Measurements from ENCODE around the gene TFAM. TPM values are rescaled to one million over a fixed set of nuclear protein-coding genes. Genes with fewer than 3 reads are reported as not detected.

TFAM gene
- 100 to 1,000 TPM; 108 to 112 TPM for total RNA-seq

DNA sequence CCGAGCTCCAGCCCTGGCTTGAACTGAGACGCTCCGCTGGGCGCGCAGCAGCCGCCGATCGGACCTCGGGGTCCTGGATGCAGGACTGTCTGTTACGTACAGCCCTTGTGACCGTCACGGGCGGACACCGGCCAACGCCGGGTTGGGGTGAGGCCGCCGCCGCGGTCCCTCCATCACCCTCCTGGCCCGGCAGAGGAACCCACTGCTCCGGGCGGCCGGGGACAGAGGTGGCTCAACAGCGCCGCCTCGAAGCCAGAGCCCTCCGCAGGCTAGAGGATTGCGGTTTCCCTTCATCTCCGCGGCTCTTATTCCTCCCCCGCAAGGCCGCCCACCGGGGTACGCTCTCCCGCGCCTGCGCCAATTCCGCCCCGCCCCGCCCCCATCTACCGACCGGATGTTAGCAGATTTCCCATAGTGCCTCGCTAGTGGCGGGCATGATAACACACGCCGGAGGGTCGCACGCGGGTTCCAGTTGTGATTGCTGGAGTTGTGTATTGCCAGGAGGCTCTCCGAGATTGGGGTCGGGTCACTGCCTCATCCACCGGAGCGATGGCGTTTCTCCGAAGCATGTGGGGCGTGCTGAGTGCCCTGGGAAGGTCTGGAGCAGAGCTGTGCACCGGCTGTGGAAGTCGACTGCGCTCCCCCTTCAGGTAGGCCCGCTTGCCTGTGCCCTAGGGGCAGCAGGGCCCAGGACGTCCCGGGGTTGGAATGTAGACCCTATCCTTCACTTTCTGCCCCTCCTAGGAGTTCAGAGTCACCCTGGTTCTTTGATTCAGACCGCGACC is at the start of gene TFAM:
TFAM (plus strand) TSS at position 412 of the 785 bp plus-strand sequence; CDS start at position 550, 138 bp downstream.
- H3K27me3 Mint-ChIP-seq = no peaks in the 10 kb centered on the region
- ATAC-seq = peak; percentile 91
- ChIA-PET CTCF (interaction anchor here (0.7 to 2.6 kb wide), 22 partner anchors 8 to 207 kb away, joined by 3 to 14 read pairs (median 4); partner anchors contain the start of genes CISD1, IPMK and UBE2D1), POLR2A (interaction anchor here (0.7 to 1.0 kb wide), 2 partner anchors 52 to 117 kb away, joined by 3 read pairs; partner anchors contain the start of genes CISD1 and IPMK)
- H3K9me3 Mint-ChIP-seq (ENCODE audit: low read depth) = no peaks in the 10 kb centered on the region
- peak; percentile 98 for DNase-seq
- peak within 1 kb of the TSS; percentile 97 for H3K27ac Mint-ChIP-seq
- peaks cover 35% of the 10 kb centered on the region for H3K36me3 Mint-ChIP-seq (ENCODE audit: low read depth)
- H3K4me1 Mint-ChIP-seq = peaks cover 44% of the 10 kb centered on the region
- intact Hi-C loops (cut with DNase I, micrococcal nuclease) = loop anchor here (1.0 to 5.0 kb wide), 7 partner anchors 50 to 1522 kb away; partner anchors contain the start of genes CISD1 (in 2 of the 2), UBE2D1 (in 2 of the 2) and CCDC6 (in 1 of the 2)
- H3K4me3 Mint-ChIP-seq = peak within 1 kb of the TSS; percentile 100

DNA sequence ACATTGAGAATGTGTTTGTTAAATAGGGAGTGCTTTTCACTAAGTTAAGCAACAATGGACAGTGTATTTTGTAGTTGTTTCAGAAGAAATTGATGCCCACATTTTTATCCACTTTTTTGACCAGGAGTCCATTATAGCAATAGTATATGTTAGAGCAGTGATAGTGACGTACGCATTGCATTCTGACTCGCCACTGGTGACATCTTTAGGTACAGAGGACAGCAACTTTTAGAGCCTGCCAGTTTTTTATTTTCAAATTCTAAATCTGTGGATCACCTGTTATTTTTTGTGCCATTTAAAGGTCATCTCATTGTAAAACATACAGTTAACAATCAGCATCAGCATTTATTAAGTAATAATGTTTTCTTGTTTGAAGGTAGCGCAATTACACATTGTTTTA is 49.0 kb upstream of the TFAM start:
- intact Hi-C loops (cut with DNase I, micrococcal nuclease) = loop anchor here in 1 of 2 experiments (5.0 kb wide), 1 partner anchor 54 kb away; no protein-coding TSS in a partner anchor
- H3K4me3 Mint-ChIP-seq = peak overlapping the region; percentile 87
- POLR2A ChIA-PET = no interaction called here
- H3K36me3 Mint-ChIP-seq (ENCODE audit: low read depth) = peaks cover 10% of the 10 kb centered on the region
- CTCF ChIA-PET = interaction anchor here (0.8 to 1.0 kb wide), 2 partner anchors 36 to 49 kb away, joined by 3 to 4 read pairs; partner anchors contain the start of gene TFAM
- ATAC-seq (no peak), DNase-seq (no peak)
- H3K27me3 Mint-ChIP-seq = peaks cover 7% of the 10 kb centered on the region
- no peaks in the 10 kb centered on the region for H3K9me3 Mint-ChIP-seq (ENCODE audit: low read depth)
- H3K27ac Mint-ChIP-seq = no peak overlapping the region
- peaks cover 45% of the 10 kb centered on the region for H3K4me1 Mint-ChIP-seq

DNA sequence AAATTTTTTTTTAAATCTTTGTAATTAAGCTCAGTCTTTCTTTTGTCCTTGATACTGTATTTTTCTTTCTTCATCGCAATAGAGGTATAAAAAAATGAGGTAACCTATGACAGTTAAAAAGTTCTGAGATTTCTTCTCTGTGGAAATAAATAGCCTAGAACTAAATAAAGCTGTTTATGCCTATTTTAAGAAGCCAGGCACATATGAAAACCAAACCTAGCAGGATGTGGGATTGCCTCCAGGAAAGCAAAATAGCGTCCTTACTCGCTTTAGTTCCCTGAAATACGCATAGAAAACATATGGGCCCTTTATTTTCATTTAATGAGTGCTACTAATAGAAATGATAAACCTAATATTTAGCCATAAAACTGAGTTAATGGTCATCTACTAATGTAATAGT is 43.8 kb upstream of the TFAM start:
- intact Hi-C loops (cut with DNase I, micrococcal nuclease) = no loop called here
- Mint-ChIP-seq H3K27me3 (no peaks in the 10 kb centered on the region), H3K4me3 (no peak overlapping the region), H3K4me1 (peaks cover 41% of the 10 kb centered on the region), H3K36me3 (ENCODE audit: low read depth) (peaks cover 14% of the 10 kb centered on the region), H3K9me3 (ENCODE audit: low read depth) (no peaks in the 10 kb centered on the region), H3K27ac (no peak overlapping the region)
- DNase-seq (no peak), ATAC-seq (no peak)
- CTCF ChIA-PET = interaction anchor here (0.5 to 0.7 kb wide), 2 partner anchors 19 to 45 kb away, joined by 3 read pairs; no protein-coding TSS in a partner anchor
- POLR2A ChIA-PET = no interaction called here

DNA sequence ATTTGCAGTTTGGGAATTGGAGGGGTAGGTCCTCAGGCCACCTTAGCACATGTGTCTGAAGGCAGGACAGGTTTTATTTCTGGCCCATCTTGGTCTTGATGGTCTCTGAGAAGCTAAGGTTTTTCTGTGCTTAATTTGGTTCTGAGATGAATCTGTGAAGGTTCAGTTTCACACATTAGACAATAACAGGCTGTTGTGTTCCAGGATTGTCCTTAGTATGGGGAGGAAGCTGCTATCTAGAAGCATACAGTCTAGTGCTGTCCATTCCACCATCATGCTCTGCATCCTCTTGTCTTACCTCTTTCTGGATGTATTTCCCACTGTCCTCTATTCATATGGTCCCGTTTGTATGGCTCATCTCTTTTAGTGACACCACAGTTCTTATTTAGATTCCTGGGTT is 43.3 kb upstream of the TFAM start:
- intact Hi-C loops (cut with DNase I, micrococcal nuclease) = no loop called here
- ChIA-PET POLR2A (no interaction called here), CTCF (interaction anchor here (0.7 kb wide), 1 partner anchor 19 kb away, joined by 3 read pairs; no protein-coding TSS in a partner anchor)
- H3K27me3 Mint-ChIP-seq = no peaks in the 10 kb centered on the region
- ATAC-seq (no peak), DNase-seq (no peak)
- peaks cover 39% of the 10 kb centered on the region for H3K4me1 Mint-ChIP-seq
- no peak overlapping the region for H3K27ac Mint-ChIP-seq
- H3K4me3 Mint-ChIP-seq = no peak overlapping the region
- H3K36me3 Mint-ChIP-seq (ENCODE audit: low read depth) = peaks cover 16% of the 10 kb centered on the region
- no peaks in the 10 kb centered on the region for H3K9me3 Mint-ChIP-seq (ENCODE audit: low read depth)

DNA sequence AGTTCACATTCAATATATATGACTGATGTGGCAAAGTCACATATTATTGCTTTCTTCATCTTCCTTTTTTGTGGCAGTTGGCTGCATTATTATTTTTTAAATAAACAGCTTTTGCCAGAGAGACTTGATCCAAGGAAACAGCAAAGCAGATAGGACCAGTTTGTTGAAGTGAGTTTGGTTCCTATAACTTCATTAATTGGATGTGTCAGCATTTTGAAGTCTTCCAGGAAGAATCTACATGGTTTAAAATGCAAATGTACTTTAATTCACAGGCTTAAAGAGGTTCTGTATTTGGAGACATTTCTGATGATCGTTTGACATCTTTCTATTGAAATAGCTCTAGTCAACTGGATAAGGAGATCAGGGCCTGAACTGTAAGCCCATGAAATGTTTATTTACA is 37.2 kb upstream of the TFAM start:
- intact Hi-C loops (cut with DNase I, micrococcal nuclease) = no loop called here
- POLR2A ChIA-PET = no interaction called here

DNA sequence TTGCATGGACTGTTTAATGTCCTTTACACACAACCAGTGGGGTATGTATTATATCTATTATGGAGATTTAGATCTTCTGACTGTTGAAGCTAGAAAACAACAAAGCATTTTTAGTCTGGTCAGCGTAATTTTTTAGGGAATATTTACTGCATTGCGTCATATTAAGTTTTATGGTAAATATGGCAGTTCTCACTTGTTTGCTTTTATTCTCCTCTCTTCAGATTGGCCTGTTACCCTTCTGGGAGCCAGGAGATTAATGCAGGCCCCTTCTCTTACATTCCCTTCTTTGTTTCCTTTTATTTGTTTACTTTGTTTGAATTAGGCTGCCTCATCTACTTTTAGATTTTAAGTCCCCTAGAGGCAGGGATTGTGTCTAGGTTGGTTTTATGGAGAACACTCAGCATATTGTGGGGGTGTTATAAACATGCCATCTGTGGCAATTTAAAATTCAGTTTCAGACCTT is 36.6 kb upstream of the TFAM start:
- POLR2A ChIA-PET = no interaction called here
- Mint-ChIP-seq H3K9me3 (ENCODE audit: low read depth) (no peaks in the 10 kb centered on the region), H3K4me3 (no peak overlapping the region), H3K4me1 (peaks cover 23% of the 10 kb centered on the region), H3K27ac (no peak overlapping the region), H3K27me3 (no peaks in the 10 kb centered on the region), H3K36me3 (ENCODE audit: low read depth) (peaks cover 18% of the 10 kb centered on the region)
- no peak for DNase-seq
- intact Hi-C loops (cut with DNase I, micrococcal nuclease) = no loop called here
- ATAC-seq = no peak
- CTCF ChIA-PET = no interaction called here

More for the DNA sequence above, 37.2 kb upstream of the TFAM start:
- CTCF ChIA-PET = no interaction called here
- DNase-seq (no peak), ATAC-seq (no peak)
- H3K27ac Mint-ChIP-seq = no peak overlapping the region
- H3K9me3 Mint-ChIP-seq (ENCODE audit: low read depth) = no peaks in the 10 kb centered on the region
- no peaks in the 10 kb centered on the region for H3K27me3 Mint-ChIP-seq
- H3K4me3 Mint-ChIP-seq = no peak overlapping the region
- peaks cover 18% of the 10 kb centered on the region for H3K36me3 Mint-ChIP-seq (ENCODE audit: low read depth)
- H3K4me1 Mint-ChIP-seq = peaks cover 23% of the 10 kb centered on the region

DNA sequence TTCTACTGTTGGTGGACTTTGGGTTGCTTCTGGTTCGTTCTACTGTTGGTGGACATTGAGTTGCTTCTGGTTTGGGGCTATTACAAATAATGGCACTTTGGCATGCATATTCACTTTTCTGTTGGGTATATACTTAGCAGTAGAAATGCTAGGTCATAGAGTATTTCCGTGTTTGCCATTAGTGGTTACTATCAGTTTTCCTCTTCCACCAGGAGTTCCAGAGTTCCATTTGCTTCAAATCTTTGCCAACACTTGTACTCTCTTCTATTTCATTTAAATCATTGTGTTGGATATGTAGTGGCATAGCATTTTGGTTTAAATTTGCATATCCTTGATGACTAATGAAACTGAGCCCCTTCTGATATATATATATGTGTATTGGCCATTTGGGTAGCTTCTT is 35.2 kb upstream of the TFAM start:
- Mint-ChIP-seq H3K27me3 (no peaks in the 10 kb centered on the region), H3K27ac (no peak overlapping the region), H3K36me3 (ENCODE audit: low read depth) (peaks cover 18% of the 10 kb centered on the region), H3K4me1 (peaks cover 24% of the 10 kb centered on the region), H3K9me3 (ENCODE audit: low read depth) (no peaks in the 10 kb centered on the region), H3K4me3 (no peak overlapping the region)
- intact Hi-C loops (cut with DNase I, micrococcal nuclease) = no loop called here
- no peak for DNase-seq
- CTCF ChIA-PET = interaction anchor here (0.6 to 1.3 kb wide), 3 partner anchors 22 to 35 kb away, joined by 3 read pairs; partner anchors contain the start of gene TFAM
- POLR2A ChIA-PET = no interaction called here
- no peak for ATAC-seq

DNA sequence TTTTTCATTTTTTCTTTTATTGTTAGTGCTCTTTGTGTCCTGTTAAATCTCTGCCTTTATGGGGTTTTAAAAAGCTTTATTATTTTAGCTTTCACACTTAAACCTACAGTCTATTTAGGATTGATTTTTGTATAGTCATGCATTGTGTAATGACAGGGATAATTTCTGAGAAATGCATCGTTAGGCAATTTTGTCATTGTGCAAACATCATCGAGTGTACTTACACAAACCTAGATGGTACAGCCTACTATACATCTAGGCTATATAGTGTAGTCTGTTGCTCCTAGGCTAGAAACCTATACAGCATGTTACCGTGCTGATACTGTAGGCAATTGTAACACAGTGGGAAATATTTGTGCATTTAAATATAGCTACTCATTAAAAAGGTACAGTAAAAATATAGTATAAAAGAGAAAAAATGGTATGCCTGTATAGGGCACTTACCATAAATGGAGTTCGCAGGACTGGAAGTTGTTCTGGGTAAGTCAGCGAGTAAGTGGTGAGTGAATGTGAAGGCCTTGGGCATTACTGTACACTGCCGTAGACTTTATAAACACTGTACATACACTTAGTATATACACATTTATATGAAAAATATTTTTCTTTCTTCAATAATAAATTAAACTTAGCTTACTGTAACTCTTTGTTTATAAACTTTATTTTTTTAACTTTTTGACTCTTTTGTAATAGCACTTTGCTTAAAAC is 34.4 kb upstream of the TFAM start:
- no peak for DNase-seq
- Mint-ChIP-seq H3K4me1 (peaks cover 27% of the 10 kb centered on the region), H3K9me3 (ENCODE audit: low read depth) (no peaks in the 10 kb centered on the region), H3K27me3 (no peaks in the 10 kb centered on the region), H3K36me3 (ENCODE audit: low read depth) (peaks cover 14% of the 10 kb centered on the region), H3K27ac (no peak overlapping the region), H3K4me3 (no peak overlapping the region)
- ATAC-seq = no peak
- intact Hi-C loops (cut with DNase I, micrococcal nuclease) = no loop called here
- POLR2A ChIA-PET = no interaction called here
- CTCF ChIA-PET = interaction anchor here (0.6 to 1.3 kb wide), 3 partner anchors 21 to 276 kb away, joined by 3 read pairs; no protein-coding TSS in a partner anchor

DNA sequence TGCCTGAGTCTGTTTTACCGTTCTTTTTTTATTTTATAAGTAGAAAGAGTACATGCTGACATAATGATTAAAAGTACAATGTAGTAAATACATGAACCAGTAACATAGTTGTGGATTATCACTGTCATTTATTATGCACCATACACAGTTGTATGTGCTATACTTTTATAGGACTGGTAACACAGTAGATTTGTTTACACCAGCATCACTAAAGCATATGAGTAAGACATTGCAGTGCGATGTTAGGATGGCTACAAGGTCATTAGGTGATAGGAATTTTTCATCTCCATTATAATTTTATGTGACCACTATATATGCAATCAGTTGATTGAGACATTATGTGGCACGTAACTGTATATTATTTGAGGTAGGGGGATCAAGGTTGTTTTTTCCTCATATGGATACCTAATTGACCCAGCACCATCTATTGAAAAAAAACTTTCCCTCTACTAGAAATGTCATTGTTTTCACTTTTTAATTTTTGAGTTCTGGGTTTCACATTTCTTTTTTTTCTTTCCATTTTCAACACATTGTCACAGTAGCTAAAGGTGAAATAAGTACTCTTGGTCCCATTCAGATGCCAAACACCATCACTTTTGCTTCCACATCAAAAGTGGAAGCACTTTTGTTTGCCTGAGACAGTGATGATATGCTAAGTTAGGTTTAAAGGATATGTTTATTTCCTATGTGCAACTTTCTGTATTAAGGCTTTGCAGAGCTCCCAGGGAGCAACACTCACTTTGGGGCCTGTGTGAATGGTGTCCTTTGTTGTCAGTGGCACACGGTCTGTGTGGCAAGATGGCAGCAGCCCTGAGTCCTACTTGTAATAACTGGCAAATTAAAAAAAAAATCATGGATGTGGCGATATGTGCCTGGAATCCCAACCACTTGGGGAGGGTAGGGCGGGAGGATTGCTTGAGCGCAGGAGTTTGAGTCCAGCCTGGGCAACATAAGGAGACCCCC is 33.3 kb upstream of the TFAM start:
- peaks cover 26% of the 10 kb centered on the region for H3K4me1 Mint-ChIP-seq
- intact Hi-C loops (cut with DNase I, micrococcal nuclease) = no loop called here
- ChIA-PET CTCF (interaction anchor here (1.3 kb wide), 1 partner anchor 20 kb away, joined by 3 read pairs; no protein-coding TSS in a partner anchor), POLR2A (no interaction called here)
- peaks cover 8% of the 10 kb centered on the region for H3K36me3 Mint-ChIP-seq (ENCODE audit: low read depth)
- no peaks in the 10 kb centered on the region for H3K9me3 Mint-ChIP-seq (ENCODE audit: low read depth)
- no peak for DNase-seq
- ATAC-seq = no peak
- H3K27ac Mint-ChIP-seq = no peak overlapping the region
- no peak overlapping the region for H3K4me3 Mint-ChIP-seq
- H3K27me3 Mint-ChIP-seq = no peaks in the 10 kb centered on the region

DNA sequence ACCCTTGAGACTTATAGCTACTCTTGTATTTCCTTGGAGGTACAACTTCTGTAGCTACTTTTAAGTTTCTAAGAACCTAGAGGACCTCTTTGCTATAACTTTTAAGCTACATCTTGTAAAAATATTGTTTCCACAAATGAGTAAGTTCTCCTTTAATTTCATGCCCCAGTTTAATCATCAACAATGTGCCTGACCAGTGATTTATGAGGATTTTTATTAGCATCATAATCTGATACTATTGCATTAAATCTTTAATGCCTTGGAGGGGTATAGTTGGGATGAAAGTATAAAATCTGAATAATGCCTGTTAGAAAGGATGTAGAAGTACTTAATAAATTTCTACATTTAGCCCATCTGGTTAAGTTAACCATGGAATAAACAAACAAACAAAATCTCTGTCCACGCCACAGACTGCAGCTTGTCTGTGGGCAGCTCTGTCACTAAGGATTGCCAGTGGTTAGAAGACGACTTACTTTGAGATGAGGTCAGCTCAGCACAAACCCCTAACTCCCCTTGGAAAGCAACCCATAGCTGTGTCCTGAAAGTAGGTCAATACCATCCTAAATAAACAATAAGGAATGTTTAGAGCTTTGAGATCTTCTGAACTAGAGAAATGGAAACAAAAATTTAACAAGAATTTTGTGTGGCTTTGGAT is 32.1 kb upstream of the TFAM start:
- Mint-ChIP-seq H3K27ac (no peak overlapping the region), H3K9me3 (ENCODE audit: low read depth) (no peaks in the 10 kb centered on the region), H3K4me3 (no peak overlapping the region), H3K4me1 (peaks cover 29% of the 10 kb centered on the region), H3K27me3 (no peaks in the 10 kb centered on the region), H3K36me3 (ENCODE audit: low read depth) (peaks cover 5% of the 10 kb centered on the region)
- intact Hi-C loops (cut with DNase I, micrococcal nuclease) = no loop called here
- ChIA-PET POLR2A (no interaction called here), CTCF (interaction anchor here (0.6 to 1.2 kb wide), 3 partner anchors 33 to 274 kb away, joined by 3 read pairs; no protein-coding TSS in a partner anchor)
- DNase-seq (no peak), ATAC-seq (no peak)

All from activated CD4-positive, alpha-beta T cell treated with anti-CD3 and anti-CD28 coated beads for 36 hours (primary cell).